Keratinocyte (primary cell): ENCODE measurements around the gene DAB1. TPM values are rescaled to one million over a fixed set of nuclear protein-coding genes. Genes with fewer than 3 reads are reported as not detected.

Experiments
- DNase-seq: peaks from one replicate; pipeline ENCODE4 v3.0.0-alpha.2; 2011; ENCODE audit warnings: low read depth, missing footprints, low spot score
- FAIRE-seq: peaks from 2 replicates; lab custom pipeline; 2011; peaks lifted over from hg19 to GRCh38; lab: Jason Lieb, UNC
- H2AFZ ChIP-seq: 2 replicates; pipeline ENCODE4 v1.6.0; 2012; ENCODE audit warnings: low read length, control low read depth, inconsistent platforms; ENCODE audit not compliant: control insufficient read depth
- H3K27ac ChIP-seq: 2 replicates; pipeline ENCODE4 v1.5.1; 2011; ENCODE audit warnings: low read length; ENCODE audit not compliant: control insufficient read depth, insufficient read depth
- H3K27me3 ChIP-seq: 3 replicates; pipeline ENCODE4 v1.6.0; 2011; ENCODE audit warnings: low read length; ENCODE audit not compliant: control insufficient read depth, insufficient read depth; ENCODE audit errors: extremely low read depth
- H3K36me3 ChIP-seq, 2 experiments: 2 replicates in 1 of 2; 3 replicates in 1 of 2; pipeline ENCODE4 v1.5.1; 2011; ENCODE audit warnings: low read length in 2 of 2, mild to moderate bottlenecking in 1 of 2; ENCODE audit not compliant: control insufficient read depth in 2 of 2, insufficient read depth in 2 of 2; ENCODE audit errors: extremely low read depth in 1 of 2
- H3K4me1 ChIP-seq: 3 replicates; pipeline ENCODE4 v1.5.1; 2011; ENCODE audit warnings: low read length; ENCODE audit not compliant: control insufficient read depth, insufficient read depth; ENCODE audit errors: extremely low read depth
- H3K4me2 ChIP-seq: 3 replicates; pipeline ENCODE4 v1.6.0; 2011; ENCODE audit warnings: low read depth, low read length; ENCODE audit not compliant: control insufficient read depth, insufficient read depth; ENCODE audit errors: extremely low read depth
- H3K4me3 ChIP-seq, 3 experiments: fragments of 200-600 bp in 1 of 3; sonication (generic) in 1 of 3; 2 replicates in 2 of 3; 3 replicates in 1 of 3; pipeline ENCODE4 v1.5.1; 2011 to 2016; ENCODE audit warnings: low read length in 3 of 3, mild to moderate bottlenecking in 3 of 3, control low read depth in 2 of 3, inconsistent platforms in 1 of 3, low read depth in 1 of 3, mixed read lengths in 1 of 3, mixed run types in 1 of 3, moderate library complexity in 1 of 3; ENCODE audit not compliant: control insufficient read depth in 2 of 3, insufficient read depth in 2 of 3; ENCODE audit errors: extremely low read depth in 1 of 3
- H3K79me2 ChIP-seq: 2 replicates; pipeline ENCODE4 v1.6.0; 2012; ENCODE audit warnings: low read length; ENCODE audit not compliant: control insufficient read depth, insufficient read depth
- H3K9ac ChIP-seq: 3 replicates; pipeline ENCODE4 v1.6.0; 2011; ENCODE audit warnings: low read length; ENCODE audit not compliant: control insufficient read depth, insufficient read depth; ENCODE audit errors: extremely low read depth
- H3K9me1 ChIP-seq: 3 replicates; pipeline ENCODE4 v1.6.0; 2011; ENCODE audit warnings: low read length; ENCODE audit not compliant: control insufficient read depth, insufficient read depth; ENCODE audit errors: extremely low read depth
- H3K9me3 ChIP-seq: 2 replicates; pipeline ENCODE4 v1.5.1; 2012; ENCODE audit warnings: low read depth, low read length; ENCODE audit not compliant: control insufficient read depth
- H4K20me1 ChIP-seq: 3 replicates; pipeline ENCODE4 v1.6.0; 2011; ENCODE audit warnings: low read length; ENCODE audit not compliant: control insufficient read depth, insufficient read depth; ENCODE audit errors: extremely low read depth
- CTCF ChIP-seq, 3 experiments: IDR thresholded peaks in 1 of 3; conservative IDR thresholded peaks in 1 of 3; optimal IDR thresholded peaks in 1 of 3; 2 replicates in 2 of 3; 3 replicates in 1 of 3; pipeline versions ENCODE3 to v1.5.1; 2011; ENCODE audit warnings: low read length in 3 of 3, mild to moderate bottlenecking in 3 of 3, moderate library complexity in 2 of 3, control low read depth in 1 of 3, inconsistent platforms in 1 of 3; ENCODE audit not compliant: insufficient read depth in 2 of 3; ENCODE audit errors: extremely low read depth in 1 of 3
- EZH2 ChIP-seq: IDR thresholded peaks from one replicate; pipeline ENCODE4 v1.6.1; 2012; ENCODE audit warnings: inconsistent platforms, mild to moderate bottlenecking, low read length, moderate library complexity
- dilution Hi-C: fragments of 300-500 bp; cut with MboI; formaldehyde crosslinking; loops from one replicate; pipeline ENCODE4 v1.7.0; 2020; ENCODE audit warnings: low sequenced_read_pairs; ENCODE audit not compliant: extremely low pct_ligation_motif_present
- polyA plus RNA-seq, 5 experiments: library from polyadenylated mRNA; depleted of rRNA in 3 of 5; stranded (reverse) in 3 of 5; stranded (forward) in 1 of 5; unstranded in 1 of 5; fragments of >200 nt; gene quantifications; 1 replicate in 1 of 5; 2 replicates in 3 of 5; 3 replicates in 1 of 5; pipeline versions ENCODE4 v1.2.1 to v1.2.3, GENCODE V29; 2011 to 2012; ENCODE audit warnings: missing spikeins in 2 of 5, low read depth in 1 of 5, low replicate concordance in 1 of 5

The DAB1 gene
- polyA plus RNA-seq, 1 donor (not counting 4 experiments of a cell fraction or from before 2014, with no cell fraction given) = 0.01 TPM

DNA sequence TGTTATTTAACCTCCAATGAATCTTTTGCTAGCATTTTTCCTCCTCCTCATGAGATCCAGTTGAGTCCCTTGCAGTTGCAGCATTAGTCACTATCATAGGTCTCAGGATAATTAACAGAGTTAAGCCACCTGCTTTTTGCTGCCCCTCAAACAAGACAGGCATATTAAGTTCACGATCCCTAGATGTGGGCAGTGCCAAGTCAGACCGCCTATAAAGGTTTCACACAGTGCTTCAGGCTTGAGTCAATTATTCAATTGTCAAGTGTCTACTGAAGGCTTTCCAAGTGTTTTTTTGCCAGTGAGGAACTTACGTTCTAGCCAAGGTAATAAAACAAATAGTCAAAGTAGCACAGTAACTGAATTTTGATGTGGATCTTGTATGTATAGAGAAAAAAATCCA, 175.0 kb downstream of the DAB1 start:
- no peaks in the 10 kb centered on the region for H3K9me1 ChIP-seq
- no peaks in the 10 kb centered on the region for H3K36me3 ChIP-seq
- H2AFZ ChIP-seq = no peak overlapping the region
- no peak overlapping the region for H3K9ac ChIP-seq
- no peaks in the 10 kb centered on the region for H3K9me3 ChIP-seq
- DNase-seq (no peak), FAIRE-seq (no peak)
- TF ChIP-seq CTCF (optimal IDR thresholded peaks at IDR 0.05 in 1 of 3, IDR thresholded peaks at IDR 0.05 in 1 of 3, conservative IDR thresholded peaks at IDR 0.05 in 1 of 3; ENCODE audit: extremely low read depth in 1 of 3, insufficient read depth in 2 of 3, low read length in 3 of 3) = no peak
- no peak for TF ChIP-seq EZH2
- no peak overlapping the region for H3K27ac ChIP-seq
- H3K4me3 ChIP-seq = no peak overlapping the region
- H3K4me1 ChIP-seq = no peaks in the 10 kb centered on the region
- no peaks in the 10 kb centered on the region for H3K79me2 ChIP-seq
- no peaks in the 10 kb centered on the region for H4K20me1 ChIP-seq
- no peak overlapping the region for H3K4me2 ChIP-seq
- dilution Hi-C loops = no loop called here
- H3K27me3 ChIP-seq = no peaks in the 10 kb centered on the region

DNA sequence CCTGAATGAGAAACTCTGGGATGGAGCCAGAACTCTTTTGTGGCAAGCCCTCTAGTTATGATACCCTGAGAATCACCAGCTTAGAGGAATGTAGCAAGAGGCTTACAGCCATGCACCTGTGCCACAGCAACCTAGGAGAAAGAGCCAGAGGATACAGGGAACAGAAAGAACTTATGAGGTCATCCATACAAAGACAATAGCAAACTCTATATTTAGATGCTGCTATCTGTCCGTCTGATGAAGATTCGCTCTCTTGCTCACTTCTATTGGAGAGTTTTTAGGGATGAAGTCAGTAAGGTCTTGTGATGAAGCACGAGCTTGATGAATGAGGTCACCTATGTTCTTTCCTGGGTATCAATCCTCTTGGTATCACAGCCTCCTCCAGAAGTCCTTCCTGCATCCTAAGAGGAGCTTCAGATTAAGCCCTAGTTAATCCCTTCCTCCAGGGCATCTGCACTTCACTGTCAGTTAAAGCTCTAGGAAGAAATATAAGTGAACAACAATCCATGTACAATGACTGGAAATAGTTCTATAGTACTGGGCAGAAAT, 185.6 kb downstream of the DAB1 start:
- Histone ChIP-seq H3K4me3 (no peak overlapping the region), H3K9ac (no peak overlapping the region), H3K9me3 (no peaks in the 10 kb centered on the region), H3K36me3 (no peaks in the 10 kb centered on the region), H3K79me2 (no peaks in the 10 kb centered on the region), H3K4me1 (no peaks in the 10 kb centered on the region), H3K27me3 (peaks cover 3% of the 10 kb centered on the region), H2AFZ (no peak overlapping the region), H3K27ac (no peak overlapping the region), H3K9me1 (no peaks in the 10 kb centered on the region), H3K4me2 (no peak overlapping the region), H4K20me1 (no peaks in the 10 kb centered on the region)
- DNase-seq (no peak), FAIRE-seq (no peak)
- dilution Hi-C loops = no loop called here
- TF ChIP-seq CTCF (optimal IDR thresholded peaks at IDR 0.05 in 1 of 3, IDR thresholded peaks at IDR 0.05 in 1 of 3, conservative IDR thresholded peaks at IDR 0.05 in 1 of 3; ENCODE audit: extremely low read depth in 1 of 3, insufficient read depth in 2 of 3, low read length in 3 of 3) (no peak), EZH2 (no peak)
